ENCODE results near the gene CORO2B. TPM values are rescaled to one million over a fixed set of nuclear protein-coding genes. Genes with fewer than 3 reads are reported as not detected.

Gene CORO2B
- total and polyA plus RNA-seq, 2 of the 4 experiments (the other 2 are of a cell fraction) = 9.3 to 39.3 TPM

GRCh38 chr15:68596691-68597090 is 17.9 kb downstream of the CORO2B start:
- no peaks in the 10 kb centered on the region for H3K9me3 ChIP-seq (ENCODE audit: control insufficient read depth, insufficient read depth, low read length)
- intact Hi-C loops (cut with micrococcal nuclease) (no loop called here), in situ Hi-C loops (cut with MboI; ENCODE audit: low sequenced_read_pairs) (no loop called here), dilution Hi-C loops (cut with HindIII; ENCODE audit: low sequenced_read_pairs, unreplicated experiment) (no loop called here)
- H3K23ac ChIP-seq (ENCODE audit: low read depth, low read length) = no peak overlapping the region
- H3K79me1 ChIP-seq (ENCODE audit: low read depth in 1 of 2, low read length in 2 of 2) = peaks cover 43 to 80% of the 10 kb centered on the region in 2 experiments
- H2AFZ ChIP-seq (replicated peaks; ENCODE audit: low read length, poor library complexity) = no peak overlapping the region
- DNase-seq = no peak
- no peak overlapping the region for H3K4me3 ChIP-seq (ENCODE audit: insufficient read depth, low read depth, low read length)
- no peak overlapping the region for H2BK20ac ChIP-seq (ENCODE audit: low read depth, low read length)
- no peak overlapping the region for H2AK9ac ChIP-seq (replicated peaks; ENCODE audit: low read depth, low read length, poor library complexity)
- no TSS peak for BruUV-seq (replicated peaks)
- 97% methylated on average over 7 of the region's 9 CpGs; no CpG with 5 or more reads in 1 of the 2 experiments for WGBS, 2 experiments (ENCODE audit: extremely low coverage in 2 of 2, insufficient read length in 1 of 2)
- H3K9me1 ChIP-seq (ENCODE audit: insufficient read depth, low read length) = peaks cover 32% of the 10 kb centered on the region
- H3K4ac ChIP-seq (ENCODE audit: low read depth, low read length) = no peak overlapping the region
- no peak overlapping the region for H2BK5ac ChIP-seq (ENCODE audit: low read depth, low read length, poor library complexity, severe bottlenecking)
- no peaks in the 10 kb centered on the region for H3K36me3 ChIP-seq (ENCODE audit: control insufficient read depth, insufficient read depth, low read length)
- no peak overlapping the region for H2BK15ac ChIP-seq (ENCODE audit: low read depth, low read length)
- ChIA-PET POLR2A (ENCODE audit: unreplicated experiment) (no interaction called here), CTCF (no interaction called here)
- no peak overlapping the region for H4K91ac ChIP-seq (ENCODE audit: insufficient read depth, low read depth, low read length)
- H4K5ac ChIP-seq (ENCODE audit: low read depth, low read length) = no peak overlapping the region
- H3K14ac ChIP-seq (replicated peaks; ENCODE audit: low read depth, low read length) = no peak overlapping the region
- no peak overlapping the region for H3K9ac ChIP-seq (ENCODE audit: low read depth, low read length)
- no peak overlapping the region for H3K27ac ChIP-seq (ENCODE audit: insufficient read depth, low read length)
- H4K20me1 ChIP-seq (ENCODE audit: insufficient read depth, low read length) = peaks cover 10% of the 10 kb centered on the region; the same call in 1 of the 2 replicates
- H3K18ac ChIP-seq (ENCODE audit: low read depth, low read length) = no peak overlapping the region
- TF ChIP-seq BHLHE40 (IDR thresholded peaks at IDR 0.05; ENCODE audit: low read depth, low read length) (no peak), RFX5 (IDR thresholded peaks at IDR 0.05; ENCODE audit: low read depth, low read length) (no peak), CTCF (conservative IDR thresholded peaks at IDR 0.05; ENCODE audit: low read depth, low read length) (no peak), ELK1 (IDR thresholded peaks at IDR 0.05; ENCODE audit: borderline replicate concordance, low read depth, low read length) (no peak), MAFK (IDR thresholded peaks at IDR 0.05; ENCODE audit: low read depth, low read length) (no peak), MAZ (IDR thresholded peaks at IDR 0.05; ENCODE audit: borderline replicate concordance, low read depth, low read length) (no peak), FOS (IDR thresholded peaks at IDR 0.05; ENCODE audit: low read depth, low read length) (no peak), SMC3 (IDR thresholded peaks at IDR 0.05; ENCODE audit: low read depth, low read length) (no peak), CHD1 (IDR thresholded peaks at IDR 0.05; ENCODE audit: low read depth, low read length) (no peak), USF2 (IDR thresholded peaks at IDR 0.05; ENCODE audit: low read depth, low read length) (no peak), MXI1 (IDR thresholded peaks at IDR 0.05; ENCODE audit: borderline replicate concordance, low read depth, low read length) (no peak), CEBPB (IDR thresholded peaks at IDR 0.05; ENCODE audit: low read depth, low read length) (no peak)
- 0 out of 2 replicates have a peak overlapping the region, but pooled peaks have one; percentile 0 for H2AK5ac ChIP-seq (ENCODE audit: low read depth, low read length)
- ATAC-seq (ENCODE audit: low read depth) = no peak
- H3K4me1 ChIP-seq (ENCODE audit: control insufficient read depth, insufficient read depth, low read length) = peaks cover 28% of the 10 kb centered on the region
- H3K27me3 ChIP-seq (ENCODE audit: control insufficient read depth, insufficient read depth, low read length) = no peaks in the 10 kb centered on the region
- no peak overlapping the region for H2BK120ac ChIP-seq (ENCODE audit: low read depth, low read length)
- no peak overlapping the region for H3K4me2 ChIP-seq (ENCODE audit: low read depth, low read length)
- no peak overlapping the region for H3K56ac ChIP-seq (ENCODE audit: extremely low read depth, insufficient read depth, low read length)
- H4K8ac ChIP-seq (ENCODE audit: low read depth in 2 of 2, low read length in 2 of 2) = no peak overlapping the region
